CD4-positive, alpha-beta T cell treated with Interferon gamma for 1 hour (primary cell): ENCODE data around the gene CNPY1.
A peak's percentile ranks its signal among the peaks of the same experiment; 100 is the strongest.
"Not testable (repeated sequence)": the region's sequence is repeated elsewhere in the genome, so short reads cannot be mapped to it uniquely, and the experiment has no call there.

Source experiments
- DNase-seq: peaks from one replicate; pipeline ENCODE4 v3.0.0-alpha.2; 2020

Gene CNPY1

DNA sequence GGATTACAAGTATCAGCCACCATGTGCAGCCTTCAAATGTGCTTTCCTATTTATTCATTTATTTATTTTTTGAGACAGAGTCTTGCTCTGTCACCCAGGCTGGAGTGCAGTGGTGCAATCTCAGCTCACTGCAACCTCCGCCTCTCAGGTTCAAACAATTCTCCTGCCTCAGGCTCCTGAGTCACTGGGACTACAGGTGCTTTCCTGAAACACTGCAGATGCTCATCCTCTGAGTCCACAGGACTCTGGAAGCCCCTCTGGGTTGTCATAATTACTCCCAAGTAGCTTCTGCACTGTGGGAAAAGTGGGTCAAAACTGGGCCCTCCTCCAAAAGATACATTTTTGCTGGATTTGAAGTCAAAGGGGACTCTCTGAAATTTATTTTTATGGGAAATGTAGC, at the start of gene CNPY1:
CNPY1 (minus strand) TSS at position 111 of the 400 bp plus-strand sequence. CDS start 630 bp downstream, outside the sequence.
- not testable (repeated sequence) for DNase-seq

DNA sequence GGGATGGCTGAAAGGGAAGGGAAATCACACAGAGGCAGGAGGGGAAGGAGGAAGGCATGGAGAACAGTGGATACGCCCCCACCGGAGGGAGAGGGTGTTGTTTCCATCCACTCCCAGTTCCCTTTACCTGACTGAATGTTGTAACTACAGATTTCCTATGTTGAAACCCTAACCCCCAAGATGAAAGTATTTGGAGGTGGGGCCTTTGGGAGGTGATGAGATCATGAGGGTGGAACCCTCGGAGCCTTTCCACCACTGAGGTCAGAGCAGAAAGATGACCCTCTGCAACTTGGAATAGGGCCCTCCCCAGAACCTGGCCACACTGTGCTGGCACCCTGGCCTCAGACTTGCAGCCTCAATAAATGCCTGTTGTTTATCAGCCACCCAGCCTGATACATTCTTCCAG, 48.6 kb upstream of the CNPY1 start:
- no peak for DNase-seq

DNA sequence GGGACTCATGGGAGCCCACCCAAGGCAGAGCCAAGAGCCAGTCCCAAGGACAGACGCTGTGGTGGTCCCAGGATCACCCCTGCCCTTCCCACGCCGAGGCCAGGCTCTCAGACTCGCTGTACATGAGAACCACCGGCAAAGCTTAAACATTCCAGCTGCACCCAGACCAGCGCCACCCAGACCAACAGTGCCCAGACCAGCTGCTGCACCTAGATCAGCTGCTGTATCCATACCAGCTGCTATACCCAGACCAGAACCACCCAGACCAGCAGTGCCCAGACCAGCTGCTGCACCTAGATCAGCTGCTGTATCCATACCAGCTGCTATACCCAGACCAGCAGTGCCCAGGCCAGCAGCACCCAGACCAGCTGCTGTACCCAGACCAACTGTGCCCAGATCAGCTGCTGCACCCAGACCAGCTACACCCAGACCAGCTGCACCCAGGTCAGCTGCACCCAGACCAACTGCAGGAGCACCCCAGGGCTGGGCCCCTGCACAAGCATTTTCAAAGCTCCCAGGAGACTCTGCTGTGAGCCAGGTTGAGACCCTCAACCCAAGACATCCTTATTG, 47.9 kb upstream of the CNPY1 start:
- no peak for DNase-seq

DNA sequence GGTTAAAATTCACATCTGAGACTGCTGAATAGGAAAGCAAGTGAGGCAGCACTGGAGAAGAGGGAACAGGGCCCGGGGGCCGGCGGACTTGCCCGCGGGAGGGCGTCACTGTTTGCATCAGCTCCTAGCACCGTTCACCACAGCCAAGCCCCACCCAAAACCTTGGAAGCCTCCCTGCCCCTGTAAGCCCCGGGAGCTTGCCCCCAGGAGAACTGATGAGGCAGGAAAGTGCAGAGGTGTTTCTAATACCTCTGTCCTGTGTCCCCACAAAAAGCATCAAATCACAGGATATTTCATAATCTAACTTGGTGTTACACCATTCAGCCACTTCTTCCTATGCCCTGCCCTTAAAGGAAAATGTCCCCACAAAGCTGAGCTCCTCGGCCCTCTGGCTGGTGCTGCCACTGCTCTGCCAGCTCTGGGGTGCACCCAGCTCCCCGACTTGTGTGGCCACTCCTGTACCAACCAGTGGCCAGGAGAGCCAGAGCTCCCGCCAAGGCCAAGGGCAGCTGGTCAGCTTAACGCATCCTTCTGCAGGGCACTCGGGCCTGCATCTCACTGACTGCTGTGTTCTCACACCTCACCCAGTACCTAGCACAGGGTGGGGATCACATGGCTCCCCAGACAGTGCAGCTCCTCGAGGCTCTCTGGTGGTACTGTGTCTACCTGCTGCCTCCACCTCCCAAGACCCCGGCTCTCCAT, 47.3 kb upstream of the CNPY1 start:
- no peak for DNase-seq

DNA sequence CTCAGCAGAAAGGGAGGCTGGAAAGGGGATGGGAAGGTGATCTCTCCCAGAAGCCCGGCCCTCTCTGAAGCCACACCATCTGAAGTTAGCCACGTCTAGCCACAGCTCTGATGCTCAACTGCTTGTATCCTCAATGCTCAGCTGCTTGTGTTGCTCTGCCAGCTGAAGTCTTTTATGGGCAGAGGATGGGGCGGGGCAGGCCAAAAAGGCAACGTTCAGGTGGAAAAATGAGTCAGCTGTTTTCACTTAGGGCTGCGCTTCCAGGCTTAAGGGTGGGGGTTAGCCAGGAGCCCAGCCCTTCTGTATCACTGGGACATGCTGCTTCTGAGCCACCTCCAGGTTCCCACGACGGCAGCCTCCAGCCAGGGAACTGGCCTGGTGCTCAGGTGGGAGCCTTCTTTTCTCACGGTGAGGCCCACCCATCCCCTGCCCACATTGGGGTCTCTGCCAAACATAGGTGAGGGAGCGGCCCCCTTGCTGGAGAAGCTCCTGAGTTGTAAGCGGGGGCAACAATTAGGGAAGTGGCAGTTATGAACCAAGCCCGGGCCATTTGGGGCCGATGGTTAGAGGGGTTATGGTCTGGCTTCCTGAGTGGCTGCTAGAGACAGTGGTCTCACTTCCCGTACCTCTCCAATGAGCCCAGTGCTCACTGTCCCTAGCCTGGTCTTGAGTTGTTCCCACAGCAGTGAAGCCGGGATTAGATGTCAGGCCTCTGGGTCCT, 44.9 kb upstream of the CNPY1 start:
- no peak for DNase-seq

DNA sequence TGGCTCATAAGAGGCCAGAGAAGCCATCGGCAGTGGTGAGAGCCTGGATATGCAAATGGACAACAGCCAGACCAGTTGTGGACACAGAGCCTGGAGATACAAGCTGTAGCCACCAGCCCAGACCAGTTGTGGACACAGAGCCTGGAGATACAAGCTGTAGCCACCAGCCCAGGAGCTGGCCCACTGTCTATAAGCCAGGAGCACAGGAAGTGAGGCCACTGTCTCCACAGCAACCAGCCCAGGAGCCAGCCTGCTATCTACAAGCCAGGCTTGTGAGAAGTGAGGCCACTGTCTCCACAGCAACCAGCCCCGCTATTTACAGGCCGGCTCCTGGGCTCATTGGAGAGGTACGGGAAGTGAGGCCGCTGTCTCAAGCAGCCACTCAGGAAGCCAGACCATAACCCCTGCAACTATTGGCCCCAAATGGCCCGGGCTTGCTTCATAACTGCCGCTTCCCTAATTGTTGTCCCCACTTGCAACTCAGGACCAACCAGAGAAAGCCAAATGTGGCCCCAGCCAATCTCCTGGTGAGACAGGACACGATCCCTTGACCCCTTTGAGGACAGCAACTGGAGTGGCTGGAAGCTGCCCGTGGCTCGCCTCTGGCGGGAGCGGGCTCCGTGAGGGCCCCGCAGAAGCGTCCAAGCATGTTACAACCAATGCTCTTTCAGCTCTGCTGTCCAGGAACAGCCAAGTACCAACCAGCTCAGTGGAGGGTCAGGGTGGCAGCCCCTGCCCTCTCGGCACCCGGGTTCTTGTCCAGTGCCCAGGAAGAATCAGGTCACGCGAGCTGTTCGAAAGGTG, 44.1 kb upstream of the CNPY1 start:
- DNase-seq: peak; percentile 80

DNA sequence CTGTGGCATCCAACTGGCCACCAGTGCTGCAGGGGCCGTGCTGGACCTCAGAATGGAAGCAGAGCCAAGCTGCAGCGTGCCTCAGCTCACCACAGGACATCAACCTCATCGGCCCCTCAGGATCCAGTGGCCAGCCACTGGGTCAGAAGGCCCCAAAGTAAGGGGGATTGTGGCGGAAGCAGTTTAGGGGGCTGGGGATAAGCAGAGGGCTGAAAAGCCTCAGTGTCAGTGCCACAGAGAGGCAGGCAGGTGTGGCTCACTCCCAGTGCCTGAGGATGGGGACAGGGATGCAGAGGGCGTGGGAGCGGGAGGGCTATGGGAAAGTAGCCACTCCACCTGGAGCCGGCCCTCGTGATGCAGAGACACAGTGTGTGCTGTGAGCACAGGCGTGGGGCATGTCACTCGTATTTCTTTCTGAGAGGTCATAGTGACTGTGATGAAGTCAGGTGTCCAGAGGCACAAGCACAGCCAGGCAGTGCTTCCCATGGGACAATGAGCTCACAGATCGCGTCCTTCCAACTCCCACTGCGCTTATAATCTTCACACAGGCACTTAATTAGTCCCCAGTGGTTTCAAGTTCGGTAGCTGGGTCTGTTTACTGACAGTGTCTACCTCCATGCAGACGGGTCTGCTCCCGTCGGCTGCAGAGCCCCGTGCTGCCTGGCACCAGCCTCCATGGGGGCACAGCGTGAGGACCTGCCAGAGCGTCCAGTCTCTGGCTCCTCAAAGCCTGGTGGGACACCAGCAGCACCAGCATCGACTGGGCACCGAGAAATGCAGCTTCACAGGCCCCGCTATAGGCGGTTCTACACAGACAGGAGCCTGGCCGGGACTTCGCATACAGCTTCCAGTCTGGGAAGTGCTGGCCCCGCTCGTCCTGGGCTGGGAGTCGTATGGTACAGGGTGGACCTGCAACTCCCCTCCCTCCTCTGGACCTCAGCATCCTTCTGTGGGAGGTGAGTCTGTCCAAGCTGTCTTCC, 42.9 kb upstream of the CNPY1 start:
- DNase-seq: no peak

DNA sequence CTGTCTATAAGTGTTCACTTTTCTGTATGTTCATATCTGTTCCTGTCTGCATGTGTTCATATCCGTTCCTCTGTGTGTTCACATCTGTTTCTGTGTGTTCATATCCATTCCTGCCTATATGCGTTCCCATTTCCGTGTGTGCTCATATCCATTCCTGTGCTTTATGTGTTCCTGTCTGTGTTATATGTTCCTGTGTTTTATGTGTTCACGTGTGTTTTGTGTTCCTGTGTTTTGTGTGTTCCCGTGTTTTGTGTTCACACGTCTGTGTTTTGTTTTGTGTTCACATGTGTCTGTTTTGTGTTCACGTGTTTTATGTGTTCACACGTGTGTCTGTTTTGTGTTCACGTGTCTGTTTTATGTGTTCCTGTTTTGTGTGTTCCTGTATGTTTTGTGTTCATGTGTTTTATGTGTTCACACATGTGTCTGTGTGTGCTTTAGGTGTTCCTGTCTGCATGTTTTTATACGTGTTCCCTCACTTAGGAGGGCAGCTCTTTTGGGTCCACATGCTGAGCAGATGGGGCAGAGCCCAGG, 42.2 kb upstream of the CNPY1 start:
- DNase-seq: no peak

DNA sequence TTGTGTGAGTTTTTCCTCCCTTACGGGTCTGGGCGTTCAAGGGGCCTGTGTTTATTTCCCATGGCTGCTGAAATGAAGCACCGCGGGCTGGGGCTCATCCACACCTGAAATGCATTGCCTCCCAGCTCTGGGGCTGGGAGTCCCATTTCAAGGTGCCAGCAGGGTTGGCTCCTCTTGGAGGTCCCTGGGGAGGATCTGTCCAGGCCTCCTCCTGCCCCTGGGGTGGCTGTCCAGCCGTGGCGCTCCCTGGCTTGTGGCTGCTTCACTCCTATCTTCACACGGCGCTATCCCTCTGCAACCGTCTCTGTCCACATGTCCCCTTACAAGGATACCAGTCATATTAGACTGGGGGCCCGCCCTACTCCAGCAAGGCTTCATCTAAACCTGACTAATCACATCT, 41.1 kb upstream of the CNPY1 start:
- DNase-seq: no peak

DNA sequence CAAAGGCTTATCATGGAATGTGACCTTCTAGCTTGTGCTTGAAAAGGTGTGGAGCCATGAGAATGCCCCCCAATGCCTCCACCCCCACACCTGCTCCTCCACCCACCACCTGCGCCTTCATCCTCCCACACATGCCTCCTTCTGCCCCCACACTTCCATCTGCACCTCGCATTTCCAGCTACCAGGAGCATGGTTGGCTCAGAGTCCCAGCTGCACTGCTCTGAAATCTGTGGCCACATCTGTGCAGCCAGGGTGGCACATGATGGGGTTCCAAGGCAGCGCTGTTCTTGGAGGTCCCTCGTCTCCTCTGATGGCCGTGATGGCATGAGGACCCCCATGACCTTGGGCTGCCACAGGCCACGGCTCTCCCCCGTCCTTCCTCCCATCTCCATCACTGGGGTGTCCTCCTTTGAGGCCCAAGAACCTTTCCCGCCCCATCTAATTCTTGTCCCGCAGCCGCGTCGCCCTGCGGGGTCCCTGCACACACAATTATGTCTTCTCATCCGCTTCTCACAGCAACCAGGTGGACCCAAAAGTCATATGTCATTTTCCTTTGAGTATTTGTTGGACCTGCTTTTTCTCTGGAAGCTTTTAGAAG, 40.6 kb upstream of the CNPY1 start:
- no peak for DNase-seq

DNA sequence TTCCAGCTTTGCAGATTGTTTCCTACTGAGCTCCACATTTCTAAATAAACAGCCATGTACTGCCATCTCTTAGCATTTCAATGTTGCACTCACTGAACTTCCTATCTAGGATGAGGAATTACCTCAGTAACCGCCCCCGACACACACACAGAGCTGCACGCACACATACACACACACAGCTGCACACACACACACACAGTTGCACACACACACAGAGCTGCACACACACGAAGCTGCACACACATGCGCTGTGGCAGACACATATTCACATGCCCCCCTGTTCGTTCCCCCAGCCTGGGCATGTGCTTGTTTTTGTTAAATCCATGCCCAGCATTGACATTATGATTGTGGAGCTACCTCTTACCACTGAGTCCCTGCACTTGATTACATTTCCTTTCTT, 39.6 kb upstream of the CNPY1 start:
- DNase-seq: no peak

DNA sequence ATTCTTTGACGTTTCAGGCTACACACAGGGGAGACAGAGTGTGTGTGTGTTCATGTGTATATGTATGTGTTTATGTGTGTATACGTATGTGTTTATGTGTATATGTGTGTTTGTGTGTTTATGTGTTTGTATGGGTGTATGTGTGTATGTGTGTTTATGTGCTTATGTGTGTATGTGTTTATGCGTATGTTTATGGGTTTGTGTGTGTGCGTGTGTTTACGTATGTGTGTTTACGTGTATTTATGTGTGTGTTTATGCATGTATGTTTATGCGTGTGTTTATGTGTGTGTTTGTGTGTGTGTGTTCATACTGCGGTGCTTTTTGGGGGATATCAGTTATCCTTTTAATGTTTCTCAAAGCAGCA, 39.2 kb upstream of the CNPY1 start:
- no peak for DNase-seq

DNA sequence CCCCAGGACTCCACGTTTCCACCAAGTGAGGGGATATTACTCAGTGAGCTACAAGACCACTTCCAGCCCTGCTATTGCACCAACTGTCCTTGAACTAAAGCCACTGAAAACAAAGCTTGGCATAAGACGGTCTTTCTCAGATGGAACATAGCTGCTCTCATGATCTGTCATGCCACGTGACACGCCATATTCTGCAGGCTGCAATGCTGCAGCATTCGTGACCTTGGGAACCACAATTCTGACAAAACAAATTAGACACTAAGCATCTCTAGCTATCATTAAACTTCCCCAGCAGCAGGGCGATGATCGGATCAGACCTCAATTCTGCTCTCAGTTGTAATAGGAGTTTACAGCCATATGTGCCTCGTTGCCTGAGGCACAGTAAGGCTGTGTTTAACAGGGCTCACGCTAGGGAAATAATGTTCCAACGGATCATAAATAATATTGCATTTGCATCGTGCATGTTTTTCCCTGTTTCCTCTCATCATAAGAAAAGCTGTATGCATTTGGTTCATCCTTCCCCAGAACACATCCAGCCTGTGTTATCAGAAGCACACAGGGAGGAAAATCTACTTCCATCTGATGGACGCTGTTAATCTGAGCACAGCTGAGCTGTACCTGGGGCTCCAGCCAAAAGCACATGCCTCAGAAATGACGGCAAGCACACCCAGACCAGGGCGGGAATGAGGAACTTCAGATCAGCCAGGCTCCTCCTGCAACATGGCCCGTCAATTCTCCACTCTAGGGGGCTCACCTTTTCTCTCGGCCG, 38.6 kb upstream of the CNPY1 start:
- no peak for DNase-seq

DNA sequence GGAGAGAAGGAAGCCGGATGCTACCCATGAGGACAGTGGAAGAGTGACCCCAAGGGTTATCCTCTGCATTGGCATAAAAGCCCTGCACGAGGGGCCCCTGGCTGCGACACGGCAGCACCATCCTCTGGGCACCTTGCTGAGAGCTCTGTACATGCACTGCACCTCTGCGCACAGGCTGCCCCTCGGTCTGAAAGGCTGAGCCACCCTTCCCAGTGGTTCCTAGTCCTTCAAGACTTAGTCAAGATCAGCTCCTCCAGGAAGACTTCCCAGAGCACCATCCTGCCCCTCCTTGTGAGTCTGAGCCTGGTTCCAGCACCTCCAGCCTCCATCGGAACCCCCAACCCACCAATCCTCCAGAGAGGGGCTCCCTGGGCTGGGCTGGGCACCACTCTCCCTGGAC, 37.9 kb upstream of the CNPY1 start:
- DNase-seq: no peak

DNA sequence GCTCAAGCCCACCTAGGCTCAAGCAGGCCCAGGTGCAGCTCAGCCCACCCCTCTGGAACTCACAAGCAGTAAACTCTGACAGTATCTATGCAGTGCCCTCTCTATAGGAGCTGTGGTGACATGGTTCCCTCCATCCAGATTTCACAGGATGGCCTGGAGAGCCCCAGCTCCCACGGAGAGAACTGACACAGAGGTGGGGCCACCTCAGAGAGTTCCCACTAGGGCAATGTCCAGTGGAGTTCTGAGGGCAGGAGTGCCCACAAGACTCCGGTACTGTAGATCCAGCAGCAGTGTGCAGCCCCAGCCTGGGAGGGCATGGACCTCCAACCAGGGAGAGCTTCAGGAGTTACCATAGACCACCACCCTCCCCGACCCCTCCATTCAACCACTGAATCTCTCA, 37.3 kb upstream of the CNPY1 start:
- DNase-seq: no peak

DNA sequence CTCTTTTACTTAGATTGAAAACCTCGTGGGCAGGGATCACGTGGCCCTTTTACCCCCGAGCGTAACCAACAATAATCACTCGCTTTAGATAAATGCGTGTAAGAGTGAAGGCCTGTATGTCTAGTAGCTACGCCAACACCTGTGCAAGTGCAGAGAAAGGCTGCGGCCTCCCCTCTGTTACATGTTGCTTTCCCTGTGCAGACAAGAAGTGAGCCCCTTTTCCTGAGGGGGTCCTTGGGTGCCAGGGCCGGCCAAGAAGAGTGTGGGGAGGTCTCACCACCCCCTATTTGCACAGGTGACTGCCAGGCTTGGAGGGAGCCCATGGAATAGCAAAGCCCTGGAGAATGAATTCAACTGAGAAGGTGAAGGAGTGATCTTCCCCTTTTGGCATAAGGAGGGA, 35.6 kb upstream of the CNPY1 start:
- DNase-seq: no peak

DNA sequence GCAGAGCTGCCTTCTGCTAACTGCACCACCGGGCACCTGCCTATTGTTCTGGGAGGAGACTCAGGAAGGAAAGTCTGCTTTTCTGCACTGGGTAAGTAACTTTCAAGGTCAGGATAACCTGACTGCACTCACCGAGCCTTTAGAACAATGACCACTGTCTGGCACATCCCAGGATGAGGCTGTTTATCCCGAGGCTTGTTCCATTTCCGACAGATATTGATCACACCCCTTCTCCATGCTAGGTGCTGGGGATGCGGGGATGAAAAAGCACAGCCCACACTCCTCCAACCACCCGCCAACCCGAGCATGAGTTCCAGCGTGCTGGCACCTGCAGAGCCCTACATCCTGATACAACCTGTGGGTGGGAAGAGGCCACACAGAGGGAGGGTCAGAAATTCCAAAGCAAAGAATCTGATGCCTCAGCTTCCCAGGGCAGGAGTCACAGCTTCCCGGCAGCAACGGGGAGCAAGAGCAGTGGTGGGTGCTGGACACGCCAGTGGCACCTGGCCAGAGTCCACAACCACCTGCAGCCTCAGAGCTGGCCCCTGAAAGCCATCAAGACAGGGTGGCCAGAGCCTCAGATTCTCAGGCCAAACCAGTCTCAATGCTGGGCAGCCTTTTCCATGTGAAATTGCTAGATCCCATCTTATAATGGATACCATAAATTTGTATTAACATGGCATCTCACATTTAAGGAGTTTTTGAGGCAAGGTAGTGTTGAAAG, 34.9 kb upstream of the CNPY1 start:
- DNase-seq: no peak

DNA sequence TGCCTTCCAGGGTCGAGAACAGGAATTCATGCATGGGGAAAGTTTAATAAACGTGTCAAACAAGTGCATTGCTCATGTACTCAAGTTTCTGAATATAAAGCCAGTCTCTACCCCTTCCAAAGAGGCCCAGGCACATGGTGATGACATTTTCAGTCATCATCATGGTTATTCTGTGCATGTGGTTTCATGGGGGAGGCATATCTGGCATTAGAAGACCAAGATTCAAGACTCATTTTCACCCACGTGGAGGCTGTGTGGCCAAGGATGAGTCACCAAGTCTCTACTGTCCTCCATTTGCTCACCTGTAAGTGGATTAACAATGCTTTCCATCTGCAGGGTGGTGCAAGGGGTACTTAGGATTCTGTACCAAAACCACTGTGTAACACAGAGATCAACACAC, 34.0 kb upstream of the CNPY1 start:
- DNase-seq: no peak

DNA sequence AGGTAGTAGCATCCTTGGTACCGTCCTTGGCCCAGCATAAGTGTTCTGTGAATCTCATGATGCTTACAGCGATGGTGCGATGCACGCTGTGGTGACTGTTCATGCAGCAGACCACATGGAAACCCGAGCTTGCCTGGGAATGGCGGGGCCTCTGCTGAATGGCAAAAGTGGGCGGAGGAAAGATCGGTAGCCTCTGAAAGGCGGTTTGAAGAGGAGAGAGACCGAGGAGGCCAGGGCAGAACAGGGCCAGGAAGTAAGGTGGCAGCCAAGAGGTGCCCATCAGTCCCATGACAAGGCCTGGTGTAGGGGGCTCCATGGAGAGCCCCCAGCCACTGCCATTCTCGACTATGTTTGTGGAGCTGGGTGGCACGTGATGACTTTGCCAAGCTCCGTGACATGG, 33.2 kb upstream of the CNPY1 start:
- DNase-seq: no peak

DNA sequence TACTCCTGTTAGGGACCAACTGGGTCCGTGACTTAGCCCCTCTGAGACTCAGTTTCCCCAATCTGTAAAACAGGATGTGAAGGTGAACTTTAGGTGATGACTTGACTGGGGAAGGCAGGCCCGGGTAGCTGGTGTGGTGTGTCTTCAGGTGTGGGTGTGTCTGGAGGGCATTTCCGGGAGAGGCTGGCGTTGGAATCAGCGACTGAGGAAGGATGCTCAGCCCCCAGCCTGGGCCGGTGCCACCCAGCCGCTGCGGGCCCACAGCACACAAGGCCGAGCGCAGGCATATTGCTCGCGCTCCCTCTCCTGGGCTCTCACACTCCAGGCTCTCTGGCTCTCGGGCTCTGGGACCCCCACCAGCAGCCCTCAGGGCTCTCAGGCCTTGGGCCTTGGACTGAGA, 31.7 kb upstream of the CNPY1 start:
- DNase-seq: no peak
